HG02884 (cell line): ENCODE measurements around the gene CCDC192.

Source experiments
- ATAC-seq: cut with Tn5 transposase; IDR thresholded peaks from one replicate; pipeline ENCODE4 v1.9.1; 2021; ENCODE audit warnings: mild to moderate bottlenecking, moderate library complexity; ENCODE audit not compliant: unreplicated experiment

CCDC192 gene

GRCh38 chr5:127805448-127805847 is 102.3 kb downstream of the CCDC192 start:
- ATAC-seq, result no peak

GRCh38 chr5:127806776-127807175 is 103.6 kb downstream of the CCDC192 start:
- no peak for ATAC-seq

GRCh38 chr5:127809533-127809932 is 106.3 kb downstream of the CCDC192 start:
- ATAC-seq, result no peak

GRCh38 chr5:127810017-127810416 is 106.8 kb downstream of the CCDC192 start:
- ATAC-seq, result no peak

GRCh38 chr5:127810707-127811490 is 107.7 kb downstream of the CCDC192 start:
- no peak for ATAC-seq

GRCh38 chr5:127812570-127812969 is 109.4 kb downstream of the CCDC192 start:
- ATAC-seq, result no peak

GRCh38 chr5:127813633-127814587 is 110.7 kb downstream of the CCDC192 start:
- no peak for ATAC-seq

- no peak for ATAC-seq
Observed at GRCh38 chr5:127814588-127814973, 111.4 kb downstream of the CCDC192 start.

- ATAC-seq, result no peak
Observed at GRCh38 chr5:127820910-127821553, 117.8 kb downstream of the CCDC192 start.

- no peak for ATAC-seq
Observed at GRCh38 chr5:127821896-127822295, 118.7 kb downstream of the CCDC192 start.

GRCh38 chr5:127824126-127824525 is 120.9 kb downstream of the CCDC192 start:
- ATAC-seq, result no peak

- ATAC-seq, result no peak
Observed at GRCh38 chr5:127826011-127826410, 122.8 kb downstream of the CCDC192 start.

- ATAC-seq, result no peak
Observed at GRCh38 chr5:127827451-127827850, 124.3 kb downstream of the CCDC192 start.

GRCh38 chr5:127830157-127830556 is 127.0 kb downstream of the CCDC192 start:
- ATAC-seq, result no peak

GRCh38 chr5:127830829-127831598 is 127.8 kb downstream of the CCDC192 start:
- ATAC-seq, result no peak

GRCh38 chr5:127832067-127832466 is 128.9 kb downstream of the CCDC192 start:
- ATAC-seq, result no peak

GRCh38 chr5:127834094-127834531 is 130.9 kb downstream of the CCDC192 start:
- ATAC-seq, result no peak

GRCh38 chr5:127834554-127834953 is 131.4 kb downstream of the CCDC192 start:
- no peak for ATAC-seq

GRCh38 chr5:127838661-127839060 is 135.5 kb downstream of the CCDC192 start:
- ATAC-seq, result no peak

GRCh38 chr5:127839072-127839471 is 135.9 kb downstream of the CCDC192 start:
- ATAC-seq, result no peak
